CD4-positive, alpha-beta T cell (primary cell): ENCODE results near the gene IGFL3. TPM values are rescaled to one million over a fixed set of nuclear protein-coding genes. Genes with fewer than 3 reads are reported as not detected.

Source experiments
- ATAC-seq: fragments of 200-7000 bp; cut with Tn5 transposase; one replicate; pipeline ENCODE4 v1.10.0; 2022; ENCODE audit warnings: mild to moderate bottlenecking; ENCODE audit not compliant: poor library complexity
- CTCF ChIA-PET: fragments of 350-600 bp; sonication (Branson Sonifier 250); formaldehyde crosslinking; loops from one replicate; lab custom pipeline; 2021; ENCODE audit warnings: antibody characterized with exemption, inconsistent platforms; lab: Charles Lee
- POLR2A ChIA-PET: fragments of 350-600 bp; sonication (Branson Sonifier 250); formaldehyde crosslinking; loops from one replicate; lab custom pipeline; 2021; ENCODE audit warnings: antibody characterized with exemption, inconsistent platforms; lab: Charles Lee
- DNase-seq, 14 experiments: peaks; one replicate each; pipeline ENCODE4 v3.0.0-alpha.2; 2013 to 2020; ENCODE audit warnings: mixed read lengths in 2 of 14
- H3K27ac ChIP-seq, 2 donors: one replicate each; pipeline versions ENCODE4 v1.5.1 to v1.7.0; 2013; ENCODE audit warnings: low read length in 2 of 2, low read depth in 1 of 2, mild to moderate bottlenecking in 1 of 2
- H3K27me3 ChIP-seq, 2 experiments: 1 replicate in 1 of 2; 2 replicates in 1 of 2; pipeline versions ENCODE4 v1.6.1 to v1.7.0; 2013; ENCODE audit warnings: low read length in 2 of 2, control low read depth in 1 of 2, mild to moderate bottlenecking in 1 of 2, moderate library complexity in 1 of 2; ENCODE audit not compliant: insufficient read depth in 2 of 2, control insufficient read depth in 1 of 2
- H3K36me3 ChIP-seq: one replicate; pipeline ENCODE4 v1.6.1; 2013; ENCODE audit warnings: low read length, control low read depth; ENCODE audit not compliant: insufficient read depth
- H3K4me1 ChIP-seq: one replicate; pipeline ENCODE4 v1.6.1; 2013; ENCODE audit warnings: low read length, control low read depth; ENCODE audit not compliant: insufficient read depth
- H3K4me3 ChIP-seq: one replicate; pipeline ENCODE4 v1.5.1; 2013; ENCODE audit warnings: mild to moderate bottlenecking, low read length, moderate library complexity
- H3K9me3 ChIP-seq, 2 experiments: 1 replicate in 1 of 2; 2 replicates in 1 of 2; pipeline versions ENCODE4 v1.6.1 to v1.7.0; 2013; ENCODE audit warnings: low read length in 2 of 2, mild to moderate bottlenecking in 2 of 2, control low read depth in 1 of 2, moderate library complexity in 1 of 2; ENCODE audit not compliant: control insufficient read depth in 1 of 2, insufficient read depth in 1 of 2
- H3K27ac Mint-ChIP-seq: one replicate; pipeline ENCODE4 v1.8.0; 2020; ENCODE audit warnings: mixed read lengths
- H3K27me3 Mint-ChIP-seq: one replicate; pipeline ENCODE4 v1.8.0; 2021; ENCODE audit warnings: mixed read lengths
- H3K36me3 Mint-ChIP-seq: one replicate; pipeline ENCODE4 v1.8.0; 2021; ENCODE audit warnings: low read depth, mixed read lengths
- H3K4me1 Mint-ChIP-seq: one replicate; pipeline ENCODE4 v1.8.0; 2021; ENCODE audit warnings: low read depth, mixed read lengths
- H3K4me3 Mint-ChIP-seq: one replicate; pipeline ENCODE4 v1.8.0; 2020; ENCODE audit warnings: mild to moderate bottlenecking, mixed read lengths
- H3K9me3 Mint-ChIP-seq: one replicate; pipeline ENCODE4 v1.8.0; 2020; ENCODE audit warnings: mixed read lengths
- CTCF ChIP-seq: fragments of 200-600 bp; IDR thresholded peaks from one replicate; pipeline ENCODE4 v1.8.0; 2022; ENCODE audit warnings: antibody characterized with exemption, mild to moderate bottlenecking
- intact Hi-C, 2 experiments: fragments of 100-400 bp; cut with DNase I in 1 of 2; cut with micrococcal nuclease in 1 of 2; formaldehyde crosslinking; loops; one replicate each; pipeline versions ENCODE4 v1.15.1 to v1.9.0; 2023 to 2025; cut with DNase I, micrococcal nuclease
- total RNA-seq, 174 experiments: library from RNA in 2 of 174; stranded (reverse) in 2 of 174; gene quantifications; one replicate each; pipeline ENCODE4 v1.2.3 and lab custom pipeline; 2021 to 2026

IGFL3 gene
- total RNA-seq, 2 experiments from 2014 or later, result not detected

GRCh38 chr19:46126086-46126580 is 1.6 kb upstream of the IGFL3 start:
- H3K27me3 Mint-ChIP-seq, result peaks cover 65% of the 10 kb centered on the region
- H3K4me1 Mint-ChIP-seq, result no peaks in the 10 kb centered on the region
- no peak overlapping the region for H3K27ac Mint-ChIP-seq
- H3K9me3 Mint-ChIP-seq, result no peaks in the 10 kb centered on the region
- H3K4me3 Mint-ChIP-seq, result no peak overlapping the region
- Histone ChIP-seq H3K4me1 (no peaks in the 10 kb centered on the region), H3K27ac (no peak overlapping the region), H3K27me3 (peaks cover 4 to 31% of the 10 kb centered on the region in 2 experiments), H3K4me3 (no peak overlapping the region), H3K36me3 (no peaks in the 10 kb centered on the region), H3K9me3 (no peaks in the 10 kb centered on the region)
- ChIA-PET CTCF (no interaction called here), POLR2A (no interaction called here)
- H3K36me3 Mint-ChIP-seq, result no peaks in the 10 kb centered on the region
- ATAC-seq, result no peak
- no peak for DNase-seq
- TF ChIP-seq CTCF, result no peak
- intact Hi-C loops, result no loop called here

- H3K4me3 Mint-ChIP-seq, result no peak overlapping the region
- Histone ChIP-seq H3K9me3 (no peaks in the 10 kb centered on the region), H3K4me3 (no peak overlapping the region), H3K36me3 (no peaks in the 10 kb centered on the region), H3K27me3 (peaks cover 4 to 33% of the 10 kb centered on the region in 2 experiments), H3K4me1 (no peaks in the 10 kb centered on the region), H3K27ac (no peak overlapping the region)
- ChIA-PET POLR2A (no interaction called here), CTCF (no interaction called here)
- H3K27me3 Mint-ChIP-seq, result peaks cover 64% of the 10 kb centered on the region
- H3K9me3 Mint-ChIP-seq, result no peaks in the 10 kb centered on the region
- no peaks in the 10 kb centered on the region for H3K36me3 Mint-ChIP-seq
- intact Hi-C loops, result no loop called here
- no peak overlapping the region for H3K27ac Mint-ChIP-seq
- ATAC-seq (no peak), DNase-seq (no peak)
- TF ChIP-seq CTCF, result no peak
- no peaks in the 10 kb centered on the region for H3K4me1 Mint-ChIP-seq
These were observed 959 bp upstream of the IGFL3 start for GRCh38 chr19:46125447-46125846.

- H3K9me3 Mint-ChIP-seq, result no peaks in the 10 kb centered on the region
- no peaks in the 10 kb centered on the region for H3K4me1 ChIP-seq
- ATAC-seq (no peak), DNase-seq (no peak)
- no peaks in the 10 kb centered on the region for H3K4me1 Mint-ChIP-seq
- POLR2A ChIA-PET, result no interaction called here
- TF ChIP-seq CTCF, result no peak
- peaks cover 9 to 26% of the 10 kb centered on the region in 2 experiments for H3K27me3 ChIP-seq
- no peak overlapping the region for H3K27ac ChIP-seq
- CTCF ChIA-PET, result interaction anchor here (0.6 kb wide), 1 partner anchor 163 kb away, joined by 3 read pairs; no protein-coding TSS in a partner anchor
- no peaks in the 10 kb centered on the region for H3K9me3 ChIP-seq
- H3K4me3 ChIP-seq, result no peak overlapping the region
- no peaks in the 10 kb centered on the region for H3K36me3 Mint-ChIP-seq
- intact Hi-C loops, result no loop called here
- no peak overlapping the region for H3K27ac Mint-ChIP-seq
- H3K27me3 Mint-ChIP-seq, result peaks cover 46% of the 10 kb centered on the region
- no peak overlapping the region for H3K4me3 Mint-ChIP-seq
- H3K36me3 ChIP-seq, result no peaks in the 10 kb centered on the region
These were observed 6.4 kb downstream of the IGFL3 start for GRCh38 chr19:46118136-46118535.
